ENCODE measurements around the gene SMPDL3B. TPM values are rescaled to one million over a fixed set of nuclear protein-coding genes. Genes with fewer than 3 reads are reported as not detected.

SMPDL3B gene
- total RNA-seq, result 1.8 TPM

GRCh38 chr1:27934818-27935549 is at the start of gene SMPDL3B:
Gene SMPDL3B, plus strand, starts transcription at chr1:27935000. Its CDS starts 184 bp downstream, at chr1:27935184.
- peak; percentile 62 for ATAC-seq

DNA sequence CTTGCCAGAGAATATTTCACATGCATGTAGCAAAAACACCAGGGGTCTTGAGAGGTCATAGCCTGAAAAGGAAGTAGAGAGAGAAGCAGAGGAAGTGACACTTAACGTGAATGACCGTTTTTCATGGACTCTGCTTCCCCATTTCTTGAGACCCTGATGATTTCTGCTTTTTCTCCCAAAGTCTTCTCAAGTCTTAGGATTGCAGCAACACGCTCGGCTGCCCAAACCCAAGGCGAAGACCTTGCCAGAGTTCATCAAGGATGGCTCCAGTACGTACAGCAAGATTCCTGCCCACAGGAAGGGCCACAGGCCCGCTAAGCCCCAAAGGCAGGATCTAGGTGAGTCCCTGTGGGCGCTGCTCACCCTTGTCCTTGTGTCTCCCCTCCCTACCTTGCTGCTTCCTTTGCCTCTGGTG is 49.7 kb upstream of the SMPDL3B start:
- no peak for ATAC-seq

DNA sequence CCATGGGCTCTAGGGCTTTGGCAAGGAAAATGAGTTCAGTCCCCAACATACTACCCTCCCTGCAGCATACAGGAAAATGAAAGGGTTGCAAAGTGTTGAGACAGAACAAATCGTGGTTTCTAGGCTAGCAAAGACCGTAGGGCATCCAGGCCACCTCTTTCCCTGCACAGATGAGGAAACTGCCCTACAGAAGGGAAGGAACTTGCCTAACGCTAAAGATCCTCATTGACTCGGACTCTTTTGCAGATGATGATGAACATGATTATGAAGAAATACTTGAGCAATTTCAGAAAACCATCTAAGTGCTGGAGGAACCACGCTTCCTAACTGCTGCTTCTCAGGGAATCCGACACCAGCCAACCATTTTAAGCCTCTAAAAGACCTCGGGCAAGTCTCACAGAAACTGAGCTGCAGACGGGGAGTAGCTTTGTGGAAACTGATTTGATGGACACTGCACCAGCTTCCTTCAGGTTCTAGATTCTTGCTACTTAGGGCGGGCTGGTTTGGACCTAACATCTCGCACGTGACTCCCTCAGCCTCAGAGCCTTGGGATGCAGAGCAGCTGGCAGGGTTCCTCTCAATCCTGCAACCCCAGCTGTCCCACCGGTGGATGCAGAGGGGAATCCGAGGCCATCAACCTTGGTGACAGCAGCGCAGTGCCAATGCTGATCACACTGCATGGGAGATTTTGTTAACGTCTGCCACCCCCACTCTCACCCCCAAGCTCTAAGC is 49.0 kb upstream of the SMPDL3B start:
- ATAC-seq, result no peak

DNA sequence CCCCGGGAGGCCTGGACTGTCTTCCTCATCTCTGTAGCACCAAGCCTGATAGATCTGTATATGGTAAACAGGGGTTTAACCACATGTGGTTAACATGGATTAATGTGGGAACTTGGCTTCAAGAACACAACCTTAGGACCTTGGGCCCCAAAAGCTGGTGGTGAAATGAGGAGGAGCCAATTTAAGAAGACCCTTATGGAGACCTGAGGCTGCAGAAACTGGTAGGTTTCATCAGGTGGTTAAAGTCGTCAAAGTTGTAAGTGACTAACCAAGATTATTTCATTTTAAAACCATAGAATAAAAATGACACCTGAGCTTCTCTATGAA is 48.5 kb upstream of the SMPDL3B start:
- no peak for ATAC-seq

DNA sequence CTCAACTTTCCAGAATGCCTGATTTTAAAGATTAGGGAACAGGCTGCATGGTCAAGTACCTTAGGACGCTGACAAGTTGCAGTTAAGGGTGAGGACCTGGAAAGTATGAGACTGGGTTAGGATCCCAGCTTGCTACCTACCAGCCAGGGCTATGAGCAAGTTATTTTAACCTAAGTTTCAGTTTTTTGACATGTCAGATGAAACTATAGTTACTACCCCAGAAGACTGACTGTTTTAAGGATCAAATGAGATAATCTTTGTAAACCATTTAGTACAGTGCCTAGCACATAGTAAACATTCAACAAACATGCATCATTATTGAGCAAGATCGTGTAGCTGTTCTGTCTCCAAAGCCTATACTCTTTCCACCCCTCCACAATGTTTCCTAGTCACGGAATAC is 48.1 kb upstream of the SMPDL3B start:
- no peak for ATAC-seq

DNA sequence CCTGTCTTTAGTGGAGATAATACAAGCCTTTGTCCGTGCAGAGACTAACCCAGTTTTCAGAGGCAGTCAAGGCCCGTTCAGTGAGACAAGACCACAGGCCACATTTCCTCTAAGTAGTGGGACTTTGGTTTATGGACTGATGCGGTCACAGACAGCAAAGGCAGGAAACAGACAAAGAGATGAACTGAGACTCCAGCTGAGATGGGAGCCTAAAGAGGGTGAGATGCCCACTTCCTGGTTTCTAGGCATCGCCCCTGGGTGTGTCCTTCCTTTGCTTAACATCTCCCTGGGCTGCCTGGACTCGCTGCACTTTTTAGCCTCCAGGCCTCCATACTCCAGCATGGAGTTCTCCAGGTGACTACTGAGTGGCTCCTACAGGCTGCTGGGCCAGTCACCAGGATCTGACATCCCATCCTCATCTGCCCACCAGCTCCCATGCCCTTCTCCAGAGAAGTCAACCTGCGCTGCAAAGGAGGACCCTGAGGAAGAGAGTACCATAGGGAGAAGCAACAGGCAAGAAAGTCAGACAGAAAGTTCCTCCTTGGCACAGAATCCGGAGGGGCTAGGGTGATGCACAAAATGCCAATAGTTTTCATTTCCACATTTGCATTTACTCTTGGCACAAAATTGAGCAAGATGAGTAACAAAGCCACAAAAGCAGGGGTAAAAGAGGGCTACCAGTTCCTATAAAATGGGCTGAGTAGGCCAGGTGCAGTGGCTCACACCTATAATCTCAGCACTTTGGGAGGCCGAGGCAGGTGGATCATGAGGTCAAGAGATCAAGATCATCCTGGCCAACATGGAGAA is 47.4 kb upstream of the SMPDL3B start:
- peak; percentile 34 for ATAC-seq

DNA sequence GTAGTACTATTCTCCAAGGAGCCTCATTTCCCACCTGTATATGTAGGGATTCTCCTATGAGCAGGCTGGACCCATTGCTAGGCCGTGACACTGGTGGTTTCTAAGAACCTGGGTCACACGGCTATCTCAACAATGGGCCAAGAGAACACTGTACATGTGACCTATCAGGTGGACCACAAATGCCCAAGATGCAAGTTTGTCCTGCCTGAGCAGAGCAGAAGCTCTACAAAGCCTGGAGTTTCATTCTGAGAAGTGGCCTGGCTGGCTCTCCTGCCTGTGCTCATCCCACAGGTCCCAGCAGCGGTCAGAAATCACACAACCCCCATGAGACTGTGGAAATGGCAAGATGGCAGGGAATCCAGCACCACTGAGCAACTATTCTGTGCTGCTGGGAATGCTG is 45.3 kb upstream of the SMPDL3B start:
- ATAC-seq, result no peak

DNA sequence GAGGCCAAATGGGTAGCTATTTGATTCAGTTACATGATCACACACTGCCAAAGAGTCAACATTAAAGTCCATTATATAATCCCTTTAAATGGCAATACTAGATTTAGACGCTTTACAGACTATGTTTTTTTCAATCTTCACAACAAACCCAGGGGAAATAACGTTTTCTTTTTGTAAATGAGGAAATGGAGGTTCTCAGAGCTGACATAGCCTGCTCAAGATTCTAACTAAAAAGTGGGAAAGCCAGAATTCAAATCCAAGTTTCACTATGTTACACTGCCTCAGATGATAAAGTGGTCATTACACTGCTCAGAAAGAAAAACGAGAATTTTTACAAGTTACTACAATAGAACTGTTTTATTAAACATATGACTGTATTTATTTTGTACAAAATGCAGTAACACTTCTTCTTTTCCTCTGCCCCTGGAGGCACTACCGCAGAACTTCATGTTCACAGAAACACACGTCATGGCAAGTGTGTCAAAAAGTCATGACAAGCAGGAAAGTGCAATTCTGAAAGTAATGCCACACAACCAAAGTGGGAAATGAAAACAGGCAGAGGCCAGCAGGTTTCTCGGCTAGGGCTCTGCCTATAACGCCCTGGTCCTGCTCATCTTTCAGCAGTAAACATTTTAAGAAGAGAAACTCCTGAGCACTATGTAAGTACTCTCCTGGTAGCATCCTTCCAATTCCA is 43.5 kb upstream of the SMPDL3B start:
- ATAC-seq, result no peak

GRCh38 chr1:27894521-27894920 is 40.3 kb upstream of the SMPDL3B start:
- no peak for ATAC-seq

DNA sequence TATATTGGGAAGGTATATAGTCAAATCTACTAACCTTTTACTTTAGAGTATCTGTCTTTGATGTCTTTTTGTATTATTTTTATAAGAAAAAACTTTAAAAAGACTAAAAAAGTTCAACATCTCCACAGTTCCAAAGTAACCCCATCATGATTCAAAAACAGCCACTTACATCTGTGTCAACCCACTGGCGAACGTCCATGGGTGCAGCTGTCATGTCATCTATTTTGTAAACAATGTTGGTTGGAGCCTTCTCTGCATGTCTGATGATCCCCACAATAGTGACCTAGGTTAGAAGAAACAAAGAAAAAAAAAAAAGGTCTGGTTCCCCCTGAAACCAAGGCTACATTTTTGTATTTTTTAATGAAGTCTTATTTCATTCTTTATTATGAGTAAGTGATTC is 28.0 kb upstream of the SMPDL3B start:
- ATAC-seq, result no peak

DNA sequence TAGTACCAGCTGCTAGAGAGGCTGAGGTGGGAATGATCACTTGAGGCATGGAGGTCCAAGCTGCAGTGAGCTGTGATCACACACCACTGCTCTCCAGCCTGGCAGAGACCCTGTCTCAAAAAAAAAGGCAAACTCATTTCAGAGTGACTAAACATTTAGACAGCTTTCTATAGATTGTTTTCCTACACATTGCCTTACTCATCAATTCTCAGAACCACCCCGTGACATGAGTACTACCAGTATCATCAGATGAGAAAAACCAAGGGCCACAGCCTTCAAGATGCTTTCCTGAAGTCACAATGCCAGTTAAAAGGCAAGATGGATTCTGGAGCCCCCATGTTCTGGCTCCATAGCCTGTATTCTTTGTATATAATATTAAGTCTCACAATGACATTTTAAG is 22.4 kb upstream of the SMPDL3B start:
- no peak for ATAC-seq

DNA sequence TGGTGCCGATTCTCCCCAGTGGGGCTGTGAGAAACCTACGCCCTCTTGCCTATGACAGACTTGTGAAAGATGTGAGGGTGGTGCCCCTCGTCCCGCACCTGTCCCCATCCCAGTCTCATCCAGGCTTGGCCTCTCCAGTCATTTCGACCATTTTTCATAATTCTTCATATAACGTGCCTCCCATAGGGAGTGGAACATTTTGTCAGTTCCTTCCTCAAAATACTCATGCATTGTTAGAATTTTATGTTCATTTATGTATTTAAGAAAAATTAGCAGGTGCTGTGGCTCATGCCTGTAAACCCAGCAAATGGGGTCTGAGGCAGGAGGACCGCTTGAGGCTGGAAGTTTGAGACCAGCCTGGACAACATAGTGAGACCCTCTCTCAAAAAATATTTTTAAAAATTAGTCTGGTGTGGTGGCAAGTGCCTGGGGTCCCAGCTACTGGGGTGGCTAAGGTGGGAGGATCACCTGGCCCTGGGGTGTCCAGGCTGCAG is 19.7 kb upstream of the SMPDL3B start:
- ATAC-seq, result no peak

GRCh38 chr1:27922272-27922671 is 12.5 kb upstream of the SMPDL3B start:
- ATAC-seq, result no peak

- ATAC-seq, result no peak
Measured at GRCh38 chr1:27928216-27928954, 6.4 kb upstream of the SMPDL3B start.

DNA sequence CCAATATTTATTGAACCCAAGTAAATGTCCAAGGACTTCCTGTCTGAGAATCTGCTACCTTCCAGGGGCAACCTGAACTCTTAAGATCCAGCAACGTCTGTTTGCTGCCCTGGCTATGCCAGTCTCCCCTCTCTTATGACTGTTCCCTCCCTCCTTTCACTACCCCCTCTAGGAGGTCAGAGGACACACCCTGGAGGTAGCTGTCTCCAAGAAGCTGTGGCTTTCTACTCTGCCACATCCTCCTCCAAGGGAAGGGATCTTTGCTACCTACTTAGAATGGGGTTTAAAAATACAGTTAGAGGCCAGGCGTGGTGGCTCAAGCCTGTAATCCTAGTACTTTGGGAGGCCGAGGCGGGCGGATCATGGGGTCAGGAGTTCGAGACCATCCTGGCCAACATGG is 3.6 kb upstream of the SMPDL3B start:
- ATAC-seq, result no peak

DNA sequence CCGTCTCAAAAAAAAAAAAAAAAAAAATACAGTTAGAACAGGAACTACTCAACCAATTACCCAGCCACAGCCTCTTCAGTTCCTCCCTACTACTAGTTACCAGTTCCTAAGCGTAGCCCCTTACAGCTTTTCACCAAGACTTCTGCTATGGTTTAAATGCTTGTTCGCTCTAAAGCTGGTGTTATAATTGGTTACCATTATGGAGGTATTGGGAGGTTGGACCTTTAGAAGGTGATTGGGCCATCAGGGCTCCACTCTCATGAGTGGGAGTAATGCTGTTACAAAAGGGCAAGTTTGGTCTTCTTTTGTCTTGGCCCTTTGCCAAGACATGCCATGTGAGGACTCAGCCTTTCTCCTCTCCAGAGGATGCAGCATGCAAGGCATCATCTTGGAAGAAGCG is 3.0 kb upstream of the SMPDL3B start:
- no peak for ATAC-seq

DNA sequence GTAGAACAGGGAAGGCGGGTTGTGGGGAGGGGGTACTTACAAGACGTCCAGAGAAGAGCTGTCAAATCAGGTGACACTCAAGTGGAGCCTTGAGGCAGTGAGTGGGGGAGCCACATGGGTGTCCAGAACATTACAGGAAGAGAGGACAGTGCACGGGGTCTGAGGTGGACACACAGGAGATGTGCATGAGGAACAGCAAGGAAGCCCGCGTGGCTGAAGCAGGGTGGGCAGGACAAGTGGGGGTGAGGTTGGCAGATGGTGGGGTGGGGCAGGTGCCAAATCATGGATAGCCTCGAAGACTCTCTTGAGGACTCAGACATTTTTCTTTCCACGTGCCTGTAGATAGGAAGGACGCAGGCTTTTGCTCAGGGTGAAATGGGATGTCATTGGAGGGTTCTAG is 921 bp downstream of the SMPDL3B start:
- ATAC-seq, result no peak

DNA sequence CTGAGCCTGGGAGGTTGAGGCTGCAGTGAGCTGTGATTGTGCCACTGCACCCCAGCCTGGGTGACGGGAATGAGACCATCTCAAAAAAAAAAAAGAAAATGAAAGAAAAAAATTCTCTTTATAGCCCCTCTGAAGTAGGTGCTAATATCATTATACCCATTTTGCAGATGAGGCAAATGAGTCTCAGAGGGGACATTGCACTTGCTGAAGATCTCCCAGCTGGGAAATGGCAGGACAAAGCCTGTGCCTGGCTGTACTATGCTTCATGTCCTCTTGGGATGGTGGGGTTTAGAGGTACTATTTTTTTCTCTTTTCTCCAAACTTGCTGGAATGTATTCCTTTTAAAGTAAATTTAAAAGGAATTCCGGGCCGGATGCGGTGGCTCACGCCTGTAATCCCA is 1.6 kb downstream of the SMPDL3B start:
- no peak for ATAC-seq

GRCh38 chr1:27937524-27937836 is 2.7 kb downstream of the SMPDL3B start:
- ATAC-seq, result no peak

- no peak for ATAC-seq
Measured at GRCh38 chr1:27938488-27938887, 3.7 kb downstream of the SMPDL3B start.

DNA sequence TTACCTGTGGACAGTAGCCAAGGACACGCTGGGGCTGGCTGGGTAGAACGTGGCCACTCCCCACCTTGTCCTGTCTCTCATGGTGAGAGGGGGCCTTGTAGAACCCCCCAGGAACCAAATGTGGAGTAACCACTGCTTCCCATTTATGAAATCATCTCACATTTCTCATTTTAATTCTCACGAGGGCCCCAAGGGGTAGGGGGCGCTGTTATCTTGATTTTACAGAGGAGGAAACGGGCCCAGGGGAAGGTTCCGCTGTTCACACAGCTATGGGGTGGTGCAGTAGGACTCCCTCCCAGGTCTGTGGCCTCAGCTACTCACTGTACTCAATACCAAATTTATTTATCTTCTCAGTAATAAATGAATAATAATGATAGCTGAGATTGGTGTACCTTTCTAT is 5.5 kb downstream of the SMPDL3B start:
- ATAC-seq, result peak; percentile 38

DNA sequence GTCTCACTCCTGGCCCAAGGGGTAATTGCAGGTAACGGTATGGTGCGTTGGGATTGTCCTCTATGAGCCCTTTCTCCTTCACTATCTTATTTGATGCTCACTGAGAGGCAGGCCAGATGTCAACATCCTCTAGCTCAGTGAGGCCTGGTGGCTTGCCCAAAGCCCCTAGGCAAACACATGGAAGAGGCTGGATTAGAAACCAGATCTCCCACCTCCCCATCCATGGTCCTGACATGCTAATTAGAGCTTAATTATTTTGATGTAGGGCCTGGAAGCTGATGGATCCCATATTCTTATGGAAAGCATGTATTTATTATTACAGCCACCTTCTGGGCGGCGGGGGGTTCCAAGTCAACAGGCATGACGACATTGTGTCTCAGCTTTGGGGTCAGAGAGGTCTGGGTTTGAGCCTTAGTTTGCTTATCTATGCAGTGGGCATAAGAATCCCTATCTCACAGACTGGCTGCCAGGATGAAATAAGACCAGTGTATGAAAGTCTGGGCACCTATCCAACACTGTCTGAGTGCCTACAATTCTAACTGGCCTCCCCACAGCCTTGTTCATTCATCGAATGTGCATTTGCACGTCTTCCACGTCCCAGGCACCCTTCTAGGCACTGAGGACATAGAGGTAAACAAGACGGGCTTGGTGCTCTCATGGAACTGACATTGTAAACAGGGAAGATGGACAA is 6.2 kb downstream of the SMPDL3B start:
- no peak for ATAC-seq

Measured in esophagus mucosa (tissue), 1 donor.